Sigmoid colon (tissue), 7 donors: ENCODE measurements around the gene GPX3. TPM values are rescaled to one million over a fixed set of nuclear protein-coding genes. Genes with fewer than 3 reads are reported as not detected.

Source experiments
- DNase-seq: peaks from one replicate; pipeline ENCODE4 v3.0.0-alpha.2; 2019
- H3K27ac ChIP-seq, 4 donors: fragments of 200-600 bp; sonication (generic); one replicate each; pipeline ENCODE4 v1.5.1; 2016 to 2019; ENCODE audit warnings: mild to moderate bottlenecking in 1 of 4
- H3K27me3 ChIP-seq, 3 donors: fragments of 200-600 bp; sonication (generic); one replicate each; pipeline ENCODE4 v1.5.1; 2019; ENCODE audit warnings: mild to moderate bottlenecking in 1 of 3
- H3K36me3 ChIP-seq, 4 donors: fragments of 200-600 bp; sonication (generic); one replicate each; pipeline ENCODE4 v1.5.1; 2016 to 2019
- H3K4me1 ChIP-seq, 4 donors: fragments of 200-600 bp; sonication (generic); one replicate each; pipeline ENCODE4 v1.5.1; 2017 to 2019
- H3K4me3 ChIP-seq, 4 donors: fragments of 200-600 bp; sonication (generic); one replicate each; pipeline ENCODE4 v1.5.1; 2017 to 2019; ENCODE audit warnings: mild to moderate bottlenecking in 2 of 4, moderate library complexity in 1 of 4
- H3K9me3 ChIP-seq, 4 donors: fragments of 200-600 bp in 3 of 4; sonication (generic) in 3 of 4; one replicate each; pipeline versions ENCODE4 v1.5.1 to v1.6.1; 2013 to 2019
- CTCF ChIP-seq, 4 experiments: fragments of 450-650 bp in 3 of 4; fragments of 200-600 bp in 1 of 4; IDR thresholded peaks; one replicate each; pipeline ENCODE4 v1.5.1; 2016 to 2019; ENCODE audit warnings: antibody characterized with exemption in 4 of 4, mild to moderate bottlenecking in 3 of 4, moderate library complexity in 2 of 4
- EP300 ChIP-seq, 4 donors: sonication (generic); formaldehyde crosslinking; IDR thresholded peaks; one replicate each; pipeline ENCODE4 v1.6.1; 2017; ENCODE audit warnings: antibody characterized with exemption in 4 of 4
- POLR2A ChIP-seq, 2 donors: fragments of 450-650 bp; IDR thresholded peaks; one replicate each; pipeline ENCODE4 v1.6.1; 2016; ENCODE audit warnings: antibody characterized with exemption in 2 of 2, mild to moderate bottlenecking in 2 of 2, moderate library complexity in 2 of 2
- POLR2AphosphoS5 ChIP-seq, 4 donors: sonication (generic); formaldehyde crosslinking; IDR thresholded peaks; one replicate each; pipeline ENCODE4 v1.6.1; 2017; ENCODE audit warnings: antibody characterized with exemption in 4 of 4
- WGBS, 2 donors: extraction: QIAGEN DNeasy Blood & Tissue Kit; methylation state at CpG; one replicate each; pipeline ENCODE4 v1.1.7; 2013; 5-methylcytosine and 5-hydroxymethylcytosine counted together
- intact Hi-C: fragments of 100-400 bp; cut with DNase I; formaldehyde crosslinking; loops from one replicate; pipeline ENCODE4 v1.15.1; 2023
- polyA plus RNA-seq, 3 donors: library from polyadenylated mRNA; stranded (reverse); fragments of 200-250 nt; gene quantifications; one replicate each; pipeline ENCODE4 v1.2.3, GENCODE V29; 2013
- total RNA-seq, 4 donors: library from RNA; depleted of rRNA; stranded (reverse); fragments of >200 nt; gene quantifications; one replicate each; pipeline ENCODE4 v1.1.0, GENCODE V29; 2016
- donor health status: healthy with polysubstance abuse.
- donor health status: Bipolar disorder and iron deficiency.
- donor health status: healthy.

The GPX3 gene
- total and polyA plus RNA-seq, 7 donors = 85.1 to 2,079 (median 805) TPM

- Histone ChIP-seq H3K27ac (peak overlapping the region; percentile 71 to 83 (median 78)), H3K4me3 (peak overlapping the region; percentile 58 to 72 (median 66)), H3K9me3 (no peaks in the 10 kb centered on the region), H3K36me3 (peaks cover 0 to 12% (median 2%) of the 10 kb centered on the region in 4 donors), H3K4me1 (peaks cover 0 to 55% (median 39%) of the 10 kb centered on the region in 4 donors), H3K27me3 (no peaks in the 10 kb centered on the region)
- DNase-seq = no peak
- 86 to 87% methylated on average over 6 of the region's 6 CpGs for WGBS, 2 donors
- peak in 1 of 4 donors; percentile 2 for TF ChIP-seq POLR2AphosphoS5 (IDR thresholded peaks at IDR 0.05)
- no peak for TF ChIP-seq EP300 (IDR thresholded peaks at IDR 0.05)
- TF ChIP-seq CTCF (IDR thresholded peaks at IDR 0.05) = no peak
- no peak for TF ChIP-seq POLR2A (IDR thresholded peaks at IDR 0.05)
- intact Hi-C loops = no loop called here
Measured at GRCh38 chr5:151021746-151022145, 1.4 kb downstream of the GPX3 start.

- Histone ChIP-seq H3K27ac (peak overlapping the region; percentile 71 to 83 (median 78)), H3K27me3 (no peaks in the 10 kb centered on the region), H3K4me3 (peak overlapping the region; percentile 58 to 72 (median 66)), H3K4me1 (peaks cover 0 to 55% (median 41%) of the 10 kb centered on the region in 4 donors), H3K36me3 (peaks cover 3 to 20% (median 6%) of the 10 kb centered on the region in 4 donors), H3K9me3 (no peaks in the 10 kb centered on the region)
- WGBS, 2 donors = 76 to 83% methylated on average over 7 of the region's 7 CpGs
- TF ChIP-seq POLR2AphosphoS5 (IDR thresholded peaks at IDR 0.05) (peak in 1 of 4 donors; percentile 32), CTCF (IDR thresholded peaks at IDR 0.05) (no peak)
- intact Hi-C loops = no loop called here
- no peak for DNase-seq
Measured at GRCh38 chr5:151022511-151023018, 2.2 kb downstream of the GPX3 start.

GRCh38 chr5:151023047-151023615 lies 2.7 kb downstream of the GPX3 start:
- no peak for DNase-seq
- Histone ChIP-seq H3K9me3 (no peaks in the 10 kb centered on the region), H3K36me3 (peaks cover 8 to 26% (median 9%) of the 10 kb centered on the region in 4 donors), H3K27me3 (no peaks in the 10 kb centered on the region), H3K27ac (peak overlapping the region; percentile 71 to 83 (median 78)), H3K4me3 (peak overlapping the region; percentile 58 to 72 (median 66)), H3K4me1 (peaks cover 0 to 55% (median 41%) of the 10 kb centered on the region in 4 donors)
- intact Hi-C loops = no loop called here
- peak in 1 of 4 donors; percentile 30 for TF ChIP-seq POLR2AphosphoS5 (IDR thresholded peaks at IDR 0.05)
- TF ChIP-seq CTCF (IDR thresholded peaks at IDR 0.05) = no peak
- 83 to 89% methylated on average over 5 of the region's 5 CpGs for WGBS, 2 donors

- intact Hi-C loops = no loop called here
- H3K4me3 ChIP-seq = peak overlapping the region; percentile 58 to 72 (median 66)
- no peaks in the 10 kb centered on the region for H3K9me3 ChIP-seq
- DNase-seq = peak; percentile 79
- no peaks in the 10 kb centered on the region for H3K27me3 ChIP-seq
- 31 to 62% methylated on average over 8 of the region's 8 CpGs for WGBS, 2 donors
- H3K4me1 ChIP-seq = peaks cover 0 to 55% (median 41%) of the 10 kb centered on the region in 4 donors
- H3K27ac ChIP-seq = peak overlapping the region; percentile 71 to 83 (median 78)
- TF ChIP-seq POLR2A (IDR thresholded peaks at IDR 0.05) (no peak), POLR2AphosphoS5 (IDR thresholded peaks at IDR 0.05) (peak in 3 of 4 donors; percentile 18 to 28 (median 21)), EP300 (IDR thresholded peaks at IDR 0.05) (no peak), CTCF (IDR thresholded peaks at IDR 0.05) (no peak)
- H3K36me3 ChIP-seq = peaks cover 8 to 31% (median 14%) of the 10 kb centered on the region in 4 donors
Measured at GRCh38 chr5:151023651-151024050, 3.3 kb downstream of the GPX3 start.
